PFSK-1 (cell line): ENCODE results near the gene ATP8B4.

Source experiments
- FOXP2 ChIP-seq: optimal IDR thresholded peaks from 2 replicates; pipeline ENCODE3; 2011; ENCODE audit warnings: borderline replicate concordance, control low read depth, inconsistent platforms; ENCODE audit not compliant: insufficient read depth; ENCODE audit errors: extremely low read length, extremely low read depth
- POLR2AphosphoS5 ChIP-seq: IDR thresholded peaks from 2 replicates; pipeline ENCODE4 v1.6.1; 2012; ENCODE audit warnings: low read depth, mild to moderate bottlenecking, control low read depth, low read length, moderate library complexity
- SIN3A ChIP-seq: IDR thresholded peaks from 2 replicates; pipeline ENCODE4 v1.6.1; 2012; ENCODE audit warnings: mild to moderate bottlenecking, low read length, moderate library complexity, borderline replicate concordance; ENCODE audit not compliant: insufficient read depth
- TAF1 ChIP-seq: IDR thresholded peaks from 2 replicates; pipeline ENCODE4 v1.6.1; 2012; ENCODE audit warnings: low read length, control low read depth, borderline replicate concordance; ENCODE audit not compliant: insufficient read depth
- TF ChIP-seq, protein P1 (sequence below), 2 experiments: IDR thresholded peaks; 2 replicates each; pipeline versions ENCODE4 v1.6.1 to v1.8.0; 2011 to 2012; ENCODE audit warnings: low read depth in 2 of 2, low read length in 2 of 2, control low read depth in 1 of 2, inconsistent platforms in 1 of 2, mild to moderate bottlenecking in 1 of 2, moderate library complexity in 1 of 2; ENCODE audit not compliant: insufficient read depth in 1 of 2

Gene ATP8B4

DNA sequence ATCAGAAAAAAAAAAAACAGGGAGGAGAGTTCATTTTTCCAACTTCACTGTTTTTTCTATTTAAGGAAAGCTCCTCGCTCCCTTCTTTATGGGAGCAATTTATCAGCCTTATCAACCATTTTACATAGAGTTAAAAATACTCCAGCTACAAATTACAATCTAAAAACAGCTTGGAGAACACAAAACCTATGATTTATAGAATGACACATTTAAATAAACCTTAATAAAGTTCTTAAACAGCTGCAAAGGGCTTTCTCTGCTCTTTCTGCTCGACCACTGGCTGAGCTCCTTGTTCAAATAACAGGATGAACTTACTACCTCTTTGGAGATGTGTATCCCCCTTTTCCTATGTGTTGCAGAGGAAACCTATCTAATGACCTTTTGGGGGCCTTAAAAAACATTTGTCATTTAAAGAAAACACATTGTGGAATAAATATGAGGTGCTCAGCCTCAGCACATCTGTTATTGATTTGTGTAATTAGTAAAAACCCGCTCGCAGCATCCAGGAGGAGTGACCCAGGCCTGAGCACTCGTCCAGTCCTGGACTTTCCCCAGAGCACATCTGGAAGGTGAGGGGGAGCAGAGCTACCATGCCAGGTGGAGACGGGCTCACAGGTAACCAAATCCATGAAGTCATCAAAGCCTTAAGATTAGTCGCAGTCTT, 231.2 kb downstream of the ATP8B4 start:
- TF ChIP-seq SIN3A (no peak), POLR2AphosphoS5 (no peak), FOXP2 (no peak)

DNA sequence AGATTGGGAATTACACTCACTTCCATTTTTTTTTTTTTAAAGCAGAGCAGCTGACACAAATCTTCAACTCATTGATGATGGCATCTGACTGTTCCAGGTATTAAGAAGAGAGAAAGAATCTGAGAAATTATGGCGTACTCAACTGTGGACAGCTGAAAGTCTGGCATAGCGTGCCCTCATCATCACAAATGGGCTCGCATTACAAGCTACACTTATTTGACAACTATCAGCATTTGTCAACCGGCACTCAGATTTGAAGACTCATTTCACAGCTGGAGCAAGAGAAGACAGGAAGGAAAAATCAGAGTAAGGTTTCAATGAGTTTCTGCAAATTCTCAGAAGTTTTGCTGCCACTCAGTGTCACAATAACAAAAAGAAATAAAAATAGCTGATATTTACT, 235.9 kb downstream of the ATP8B4 start:
- TF ChIP-seq SIN3A (no peak), TAF1 (no peak), POLR2AphosphoS5 (no peak), FOXP2 (no peak)
- TF ChIP-seq, protein P1, sequence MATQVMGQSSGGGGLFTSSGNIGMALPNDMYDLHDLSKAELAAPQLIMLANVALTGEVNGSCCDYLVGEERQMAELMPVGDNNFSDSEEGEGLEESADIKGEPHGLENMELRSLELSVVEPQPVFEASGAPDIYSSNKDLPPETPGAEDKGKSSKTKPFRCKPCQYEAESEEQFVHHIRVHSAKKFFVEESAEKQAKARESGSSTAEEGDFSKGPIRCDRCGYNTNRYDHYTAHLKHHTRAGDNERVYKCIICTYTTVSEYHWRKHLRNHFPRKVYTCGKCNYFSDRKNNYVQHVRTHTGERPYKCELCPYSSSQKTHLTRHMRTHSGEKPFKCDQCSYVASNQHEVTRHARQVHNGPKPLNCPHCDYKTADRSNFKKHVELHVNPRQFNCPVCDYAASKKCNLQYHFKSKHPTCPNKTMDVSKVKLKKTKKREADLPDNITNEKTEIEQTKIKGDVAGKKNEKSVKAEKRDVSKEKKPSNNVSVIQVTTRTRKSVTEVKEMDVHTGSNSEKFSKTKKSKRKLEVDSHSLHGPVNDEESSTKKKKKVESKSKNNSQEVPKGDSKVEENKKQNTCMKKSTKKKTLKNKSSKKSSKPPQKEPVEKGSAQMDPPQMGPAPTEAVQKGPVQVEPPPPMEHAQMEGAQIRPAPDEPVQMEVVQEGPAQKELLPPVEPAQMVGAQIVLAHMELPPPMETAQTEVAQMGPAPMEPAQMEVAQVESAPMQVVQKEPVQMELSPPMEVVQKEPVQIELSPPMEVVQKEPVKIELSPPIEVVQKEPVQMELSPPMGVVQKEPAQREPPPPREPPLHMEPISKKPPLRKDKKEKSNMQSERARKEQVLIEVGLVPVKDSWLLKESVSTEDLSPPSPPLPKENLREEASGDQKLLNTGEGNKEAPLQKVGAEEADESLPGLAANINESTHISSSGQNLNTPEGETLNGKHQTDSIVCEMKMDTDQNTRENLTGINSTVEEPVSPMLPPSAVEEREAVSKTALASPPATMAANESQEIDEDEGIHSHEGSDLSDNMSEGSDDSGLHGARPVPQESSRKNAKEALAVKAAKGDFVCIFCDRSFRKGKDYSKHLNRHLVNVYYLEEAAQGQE (IDR thresholded peaks at IDR 0.05; ENCODE audit: insufficient read depth in 1 of 2, low read depth in 2 of 2, low read length in 2 of 2): no peak

DNA sequence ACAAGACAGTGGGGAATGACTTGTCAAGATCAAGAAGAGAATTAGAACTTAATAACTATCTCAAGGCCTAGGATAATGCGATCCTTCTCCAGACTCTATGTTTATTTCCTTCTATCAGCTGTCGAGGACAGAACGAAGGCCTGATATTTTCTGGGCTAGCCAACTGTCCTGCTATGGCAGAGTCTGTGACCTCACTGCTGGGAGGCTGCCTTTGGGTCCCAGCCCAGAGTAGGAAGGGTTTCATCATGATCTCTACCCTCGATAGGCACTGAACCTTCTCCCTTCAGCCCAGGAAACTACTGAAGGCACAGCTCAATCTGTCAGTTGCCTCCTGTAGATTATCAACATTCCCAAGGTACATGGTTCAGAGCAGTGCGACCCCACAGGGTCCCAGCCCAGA, 237.2 kb downstream of the ATP8B4 start:
- TF ChIP-seq, protein P1 (IDR thresholded peaks at IDR 0.05; ENCODE audit: insufficient read depth in 1 of 2, low read depth in 2 of 2, low read length in 2 of 2): no peak
- TF ChIP-seq SIN3A: no peak
- TF ChIP-seq POLR2AphosphoS5: no peak
- TF ChIP-seq FOXP2: no peak
- TF ChIP-seq TAF1: no peak

DNA sequence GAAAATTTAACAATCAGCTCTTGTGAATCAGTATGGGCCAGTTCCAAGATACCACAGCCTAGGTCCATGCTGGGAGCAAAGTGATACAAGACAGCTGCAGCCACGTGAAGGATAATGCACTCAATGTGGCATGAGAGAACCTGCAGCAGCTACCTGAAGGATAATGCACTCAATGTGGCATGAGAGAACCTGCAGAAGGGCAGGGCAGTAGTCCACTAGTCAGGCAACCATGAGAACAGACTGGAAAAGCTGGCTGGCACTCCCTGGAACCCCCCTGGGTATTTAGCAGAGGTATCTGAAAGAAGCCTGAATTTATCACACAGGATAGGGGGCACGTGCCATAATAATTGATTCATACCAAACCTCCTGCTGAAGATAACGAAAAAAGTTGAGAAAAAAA, 237.6 kb downstream of the ATP8B4 start:
- TF ChIP-seq, protein P1 (IDR thresholded peaks at IDR 0.05; ENCODE audit: insufficient read depth in 1 of 2, low read depth in 2 of 2, low read length in 2 of 2): no peak
- no peak for TF ChIP-seq FOXP2
- no peak for TF ChIP-seq SIN3A
- no peak for TF ChIP-seq POLR2AphosphoS5
- TF ChIP-seq TAF1: no peak

DNA sequence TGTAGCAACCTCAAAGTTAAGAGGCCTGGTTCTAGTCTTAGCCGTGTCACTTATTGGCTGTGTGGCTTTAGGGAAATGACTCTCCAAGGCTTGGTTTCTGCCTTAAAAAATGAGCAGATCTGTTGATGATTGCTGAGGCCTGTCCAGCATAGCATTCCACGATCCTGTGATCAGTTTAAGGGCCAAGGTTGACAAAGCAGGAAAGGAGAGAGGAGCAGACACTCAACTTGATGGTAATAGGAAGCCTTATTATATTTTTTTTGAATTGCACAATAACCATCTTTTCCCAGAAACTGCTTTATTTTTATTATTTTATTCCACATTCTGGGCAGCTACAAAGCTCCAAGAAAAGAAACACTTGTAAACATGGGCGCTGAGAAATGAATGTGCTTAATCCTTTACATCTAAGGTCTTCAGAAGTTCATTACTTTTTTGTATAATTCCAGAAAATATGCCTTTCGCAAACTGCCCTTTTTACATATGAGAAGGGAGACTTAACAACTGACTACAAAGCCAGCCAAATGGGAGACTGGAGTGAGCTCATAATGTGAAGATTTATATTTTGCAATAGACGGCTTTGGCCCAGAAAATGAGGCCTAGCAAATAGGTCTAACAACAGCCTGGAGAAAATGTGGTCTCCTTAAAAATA, 241.0 kb downstream of the ATP8B4 start:
- TF ChIP-seq, protein P1 (IDR thresholded peaks at IDR 0.05; ENCODE audit: insufficient read depth in 1 of 2, low read depth in 2 of 2, low read length in 2 of 2): no peak
- TF ChIP-seq POLR2AphosphoS5: no peak
- no peak for TF ChIP-seq TAF1
- no peak for TF ChIP-seq FOXP2
- no peak for TF ChIP-seq SIN3A
